ENCODE measurements around the gene DIP2A. TPM values are rescaled to one million over a fixed set of nuclear protein-coding genes. Genes with fewer than 3 reads are reported as not detected.
"Not testable (repeated sequence)": the region's sequence is repeated elsewhere in the genome, so short reads cannot be mapped to it uniquely, and the experiment has no call there.

DIP2A gene
- total RNA-seq, 1 experiment from 2014 or later, result 16.4 TPM

DNA sequence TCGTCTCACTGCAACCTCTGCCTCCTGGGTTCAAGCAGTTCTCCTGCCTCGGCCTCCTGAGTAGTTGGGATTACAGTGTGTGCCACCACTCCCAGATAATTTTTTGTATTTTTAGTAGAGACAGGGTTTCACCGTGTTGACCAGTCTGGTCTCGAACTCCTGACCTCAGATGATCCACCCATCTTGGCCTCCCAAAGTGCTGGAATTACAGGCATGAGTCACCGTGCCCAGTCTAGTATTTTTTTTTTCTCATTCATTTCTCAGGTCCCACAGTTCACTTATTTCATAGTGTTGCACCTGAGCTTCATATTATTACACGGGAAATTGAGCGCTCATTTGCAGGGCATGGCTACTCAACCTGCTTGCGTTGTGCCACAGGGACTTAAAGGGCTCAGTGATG, 68.7 kb downstream of the DIP2A start:
- DNase-seq (ENCODE audit: low read depth), result not testable (repeated sequence)

DNA sequence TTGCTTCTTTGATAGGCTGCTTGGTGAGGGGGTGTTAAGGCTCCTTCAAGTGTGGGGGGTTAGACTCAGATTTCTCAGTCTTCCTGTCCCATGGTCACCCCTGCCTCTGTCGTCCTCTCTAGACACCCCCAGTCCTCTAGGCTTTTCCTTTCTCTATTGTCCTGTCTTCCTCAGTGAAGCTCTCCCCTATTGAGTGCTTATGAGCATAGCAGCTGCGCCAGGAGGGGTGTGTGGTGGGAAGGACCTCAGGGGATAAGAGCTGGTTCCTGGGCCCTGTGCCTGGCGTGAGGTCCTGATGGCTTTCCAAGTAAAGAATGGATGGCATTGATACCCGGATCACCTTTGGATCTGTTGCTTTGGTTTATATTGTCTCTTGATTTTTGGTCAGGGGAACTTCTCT, 69.1 kb downstream of the DIP2A start:
- no peak for DNase-seq (ENCODE audit: low read depth)

DNA sequence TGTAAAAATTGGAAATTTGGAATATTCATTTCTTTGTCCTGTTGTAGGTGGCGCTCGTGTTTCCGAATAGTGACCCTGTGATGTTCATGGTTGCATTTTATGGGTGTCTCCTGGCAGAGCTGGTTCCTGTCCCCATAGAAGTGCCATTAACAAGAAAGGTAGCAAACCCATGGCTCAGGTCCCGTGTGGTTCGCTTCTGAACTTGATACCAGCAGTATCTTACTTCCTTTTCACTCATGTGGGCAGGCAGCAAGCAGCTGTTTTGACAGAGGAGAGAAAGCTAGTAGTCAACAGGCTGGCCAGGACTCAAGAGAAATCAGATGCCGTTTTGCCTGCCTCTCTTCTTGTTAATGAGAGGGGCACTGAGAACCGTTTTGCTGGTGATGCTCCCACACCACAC, 73.4 kb downstream of the DIP2A start:
- no peak for DNase-seq (ENCODE audit: low read depth)

DNA sequence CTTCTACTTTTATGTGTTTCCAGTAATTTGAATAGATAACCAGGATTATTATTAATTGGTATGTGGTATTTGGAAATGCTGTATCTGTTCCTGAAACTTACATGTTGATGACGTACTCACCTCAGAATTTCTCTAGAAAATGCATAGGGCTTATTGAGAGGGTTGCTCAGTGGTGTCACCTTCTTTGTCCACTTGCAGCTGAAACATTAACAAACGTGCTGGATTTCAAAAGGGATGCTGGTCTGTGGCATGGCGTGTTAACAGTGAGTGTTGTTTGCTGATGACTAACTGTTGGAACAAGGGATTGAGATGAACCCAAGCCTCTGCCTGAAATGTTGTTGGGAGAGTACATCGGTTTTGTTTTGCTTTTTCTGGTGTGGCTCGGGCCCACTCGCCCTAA, 78.3 kb downstream of the DIP2A start:
- DNase-seq (ENCODE audit: low read depth), result no peak

- no peak for DNase-seq (ENCODE audit: low read depth)
Observed at GRCh38 chr21:46538262-46538661, 79.6 kb downstream of the DIP2A start.

DNA sequence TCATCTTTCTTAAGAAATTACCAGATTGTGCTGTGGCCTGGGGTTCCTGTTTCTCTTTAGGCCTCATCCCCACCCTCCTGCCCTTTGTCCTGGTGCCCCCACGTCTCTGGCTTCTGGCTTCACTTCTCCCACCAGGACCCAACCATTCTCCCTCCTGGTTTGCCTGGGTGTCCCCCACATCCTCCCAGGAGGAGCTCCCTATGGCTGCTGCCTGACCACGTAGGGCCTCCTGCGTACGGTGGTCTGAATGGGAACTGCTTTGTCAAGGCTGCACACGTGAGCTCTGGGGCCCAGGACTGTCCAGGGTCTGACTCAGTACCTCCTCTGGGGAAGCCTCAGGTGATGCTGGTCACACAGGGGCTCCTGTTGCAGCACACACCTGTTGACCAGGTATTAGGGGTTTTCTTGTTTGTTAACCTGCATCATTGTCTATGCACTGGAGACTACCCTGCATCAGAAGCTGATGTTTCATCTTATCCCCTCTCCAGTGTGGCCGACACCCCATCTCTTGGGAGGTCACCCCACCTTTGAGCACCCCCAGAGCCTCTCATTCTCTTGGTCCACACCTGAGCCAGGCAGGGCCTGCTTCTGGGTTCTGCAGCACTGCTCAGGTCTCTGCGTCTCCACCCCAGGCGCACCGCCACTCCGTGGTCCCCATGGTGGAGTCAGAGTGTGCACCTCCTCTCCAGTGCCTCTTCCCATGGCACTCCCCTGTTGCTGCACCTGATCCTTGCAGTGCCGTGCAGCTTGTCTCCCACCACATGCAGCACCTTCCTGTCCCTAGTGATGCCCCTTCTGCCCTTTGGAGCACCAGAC, 80.4 kb downstream of the DIP2A start:
- no peak for DNase-seq (ENCODE audit: low read depth)

GRCh38 chr21:46540087-46540710, 81.5 kb downstream of the DIP2A start:
- no peak for DNase-seq (ENCODE audit: low read depth)

GRCh38 chr21:46542588-46543124, 84.0 kb downstream of the DIP2A start:
- DNase-seq (ENCODE audit: low read depth), result no peak

DNA sequence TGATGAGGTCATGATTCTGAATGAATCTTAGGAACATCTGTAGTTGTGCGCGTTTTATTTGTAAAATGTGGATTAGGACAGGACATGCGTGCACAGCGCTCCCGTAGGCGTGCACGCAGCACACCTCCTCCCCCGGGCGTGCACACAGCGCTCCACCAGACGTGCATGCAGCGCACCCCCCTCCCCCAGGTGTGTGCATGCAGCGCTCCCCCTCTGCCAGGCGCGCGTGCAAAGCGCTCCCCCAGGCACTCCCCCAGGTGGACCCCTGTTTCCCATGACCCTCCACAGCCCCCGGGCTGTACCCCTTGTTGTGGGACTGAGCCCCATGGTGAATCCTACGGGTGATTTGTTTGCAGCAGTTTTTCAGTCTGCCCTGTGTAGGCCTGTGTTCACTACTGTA, 84.6 kb downstream of the DIP2A start:
- no peak for DNase-seq (ENCODE audit: low read depth)

- DNase-seq (ENCODE audit: low read depth), result no peak
Observed at GRCh38 chr21:46544003-46544402, 85.3 kb downstream of the DIP2A start.

DNA sequence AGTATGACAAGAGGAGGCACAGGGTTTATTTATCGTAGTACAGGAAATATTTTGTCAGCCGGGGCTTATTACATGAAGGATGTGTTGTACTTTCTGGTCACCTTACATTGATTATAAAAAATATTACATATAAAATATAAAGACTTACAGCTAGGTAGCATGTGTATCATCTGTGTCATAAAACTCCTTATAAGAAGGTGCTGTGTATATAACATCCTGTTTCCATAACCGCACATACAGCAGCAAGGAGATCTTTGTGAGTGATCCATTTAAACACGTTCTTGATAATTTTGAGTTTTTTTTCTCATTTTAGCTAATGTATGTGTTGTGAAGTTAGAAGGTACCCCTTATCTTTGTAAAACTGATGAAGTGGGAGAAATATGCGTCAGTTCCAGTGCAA, 86.1 kb downstream of the DIP2A start:
- no peak for DNase-seq (ENCODE audit: low read depth)

DNA sequence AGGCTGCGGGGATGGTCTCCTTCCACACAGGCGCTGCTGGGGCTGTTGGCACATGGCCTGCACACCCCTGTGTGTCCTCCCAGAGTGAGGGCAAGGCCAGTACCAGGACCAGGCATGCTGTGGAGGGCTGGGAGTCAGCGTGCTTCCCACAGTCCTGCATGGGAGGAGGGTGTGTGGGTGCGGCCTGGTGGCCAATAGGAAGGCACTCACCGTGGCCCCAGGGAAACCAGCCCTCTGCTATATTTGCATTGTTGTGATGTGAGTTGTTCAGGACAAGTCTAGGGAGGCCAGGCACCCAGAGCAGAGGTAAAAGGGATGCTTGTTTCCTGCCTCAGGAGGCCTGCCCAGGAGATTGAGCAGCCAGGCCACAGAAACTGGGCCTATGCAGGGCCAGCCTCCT, 86.7 kb downstream of the DIP2A start:
- no peak for DNase-seq (ENCODE audit: low read depth)

DNA sequence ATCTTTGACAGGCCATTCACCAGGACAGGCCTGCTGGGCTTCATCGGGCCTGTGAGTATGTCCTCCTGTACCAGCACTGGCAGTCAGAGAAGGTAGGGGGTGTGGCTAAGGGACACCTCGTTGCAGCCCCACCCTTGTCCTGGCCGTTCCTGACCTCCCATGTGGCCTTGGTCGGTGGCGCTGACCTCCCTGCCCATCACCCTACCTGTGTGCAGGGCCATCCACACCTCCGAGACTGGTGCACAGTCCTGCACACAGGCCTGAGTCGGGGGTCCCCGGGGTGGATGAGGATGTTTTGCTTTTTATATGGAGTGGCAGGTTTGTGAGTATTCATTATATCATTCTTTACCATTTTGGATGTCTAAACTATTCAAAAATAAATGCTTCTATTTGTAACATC, 87.2 kb downstream of the DIP2A start:
- DNase-seq (ENCODE audit: low read depth), result no peak

DNA sequence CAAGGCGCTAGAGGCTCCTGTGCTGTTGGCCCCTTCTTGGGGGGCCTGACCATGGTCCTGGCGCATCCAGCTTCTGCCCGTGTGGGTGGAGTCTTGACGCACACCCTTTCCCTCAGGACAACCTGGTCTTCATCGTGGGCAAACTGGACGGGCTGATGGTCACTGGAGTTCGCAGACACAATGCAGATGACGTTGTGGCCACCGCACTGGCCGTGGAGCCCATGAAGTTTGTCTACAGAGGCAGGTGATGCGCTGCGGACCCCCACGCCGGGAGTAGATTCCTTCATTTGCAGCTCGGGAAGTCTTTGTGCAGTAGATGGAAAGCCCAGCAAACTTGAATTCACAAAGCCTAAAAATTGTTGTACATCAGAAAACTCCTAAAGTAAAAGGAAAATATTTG, 88.1 kb downstream of the DIP2A start:
- no peak for DNase-seq (ENCODE audit: low read depth)

DNA sequence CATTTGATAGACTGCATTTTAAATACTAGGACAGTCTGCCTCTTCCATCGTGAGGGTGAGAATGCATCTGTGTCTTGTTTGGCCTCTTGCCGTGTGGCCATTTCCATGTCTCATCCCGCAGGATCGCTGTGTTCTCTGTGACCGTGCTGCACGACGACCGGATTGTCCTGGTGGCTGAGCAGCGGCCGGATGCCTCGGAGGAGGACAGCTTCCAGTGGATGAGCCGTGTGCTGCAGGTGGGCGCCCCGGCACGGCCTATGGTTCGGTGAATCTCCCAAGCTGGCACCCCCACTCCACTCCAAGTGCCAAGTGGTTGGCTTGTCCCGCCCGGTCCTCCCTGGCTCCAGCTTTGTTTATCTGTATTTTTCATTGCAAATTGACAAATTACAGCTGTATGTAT, 91.0 kb downstream of the DIP2A start:
- no peak for DNase-seq (ENCODE audit: low read depth)

DNA sequence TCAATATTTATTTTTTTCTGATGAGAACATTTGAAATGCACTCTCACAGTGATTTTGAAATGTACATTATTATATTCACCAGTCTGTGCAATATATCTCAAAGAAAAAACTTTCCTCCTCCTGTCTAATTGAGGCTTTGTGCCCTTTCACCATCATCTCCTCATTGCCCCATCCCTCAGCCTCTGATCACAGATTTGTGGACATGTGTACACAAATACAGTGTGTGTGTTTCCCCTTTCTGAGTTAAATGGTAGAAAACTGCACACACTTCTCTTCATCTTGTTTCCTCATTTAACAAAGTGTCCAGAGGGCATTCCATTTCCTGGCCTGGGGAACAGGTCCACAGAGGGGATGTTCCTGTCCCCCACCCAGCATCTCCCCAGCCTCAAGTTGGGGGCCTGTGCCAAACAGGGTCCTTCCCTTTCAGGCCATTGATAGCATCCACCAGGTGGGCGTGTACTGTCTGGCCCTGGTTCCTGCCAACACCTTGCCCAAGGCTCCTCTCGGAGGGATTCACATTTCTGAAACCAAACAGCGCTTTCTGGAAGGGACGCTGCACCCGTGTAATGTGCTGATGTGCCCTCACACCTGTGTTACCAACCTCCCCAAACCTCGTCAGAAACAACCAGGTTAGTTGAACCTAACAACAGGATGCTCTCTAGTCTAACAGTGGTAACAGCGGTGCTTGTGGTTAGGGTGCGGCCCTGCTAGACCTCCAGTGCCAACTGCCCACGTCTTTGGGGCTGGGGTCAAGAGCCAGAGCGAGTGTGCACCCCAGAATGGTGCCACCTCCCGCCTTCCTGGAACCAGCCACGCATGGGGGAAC, 91.6 kb downstream of the DIP2A start:
- DNase-seq (ENCODE audit: low read depth), result no peak

- DNase-seq (ENCODE audit: low read depth), result no peak
Observed at GRCh38 chr21:46551636-46552241, 93.0 kb downstream of the DIP2A start.

DNA sequence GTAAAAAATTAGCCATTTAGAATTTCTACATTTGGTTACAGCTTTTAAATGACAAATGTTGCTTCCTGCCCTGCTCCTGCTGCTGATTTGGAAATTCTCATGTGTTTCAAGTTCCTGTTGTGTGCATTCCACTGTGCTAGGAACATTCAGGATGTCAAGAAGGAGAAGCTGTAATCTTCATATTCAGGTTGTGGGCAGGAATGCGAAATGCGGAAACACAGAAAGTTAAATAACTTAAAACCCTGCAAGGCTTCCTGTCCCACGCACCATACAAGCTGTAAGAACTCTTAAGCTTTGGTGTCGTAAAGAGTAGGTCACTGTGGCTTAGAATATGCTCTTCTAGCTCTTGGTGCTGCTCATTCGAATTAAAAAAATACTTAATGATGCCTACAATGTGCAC, 93.6 kb downstream of the DIP2A start:
- DNase-seq (ENCODE audit: low read depth), result no peak

DNA sequence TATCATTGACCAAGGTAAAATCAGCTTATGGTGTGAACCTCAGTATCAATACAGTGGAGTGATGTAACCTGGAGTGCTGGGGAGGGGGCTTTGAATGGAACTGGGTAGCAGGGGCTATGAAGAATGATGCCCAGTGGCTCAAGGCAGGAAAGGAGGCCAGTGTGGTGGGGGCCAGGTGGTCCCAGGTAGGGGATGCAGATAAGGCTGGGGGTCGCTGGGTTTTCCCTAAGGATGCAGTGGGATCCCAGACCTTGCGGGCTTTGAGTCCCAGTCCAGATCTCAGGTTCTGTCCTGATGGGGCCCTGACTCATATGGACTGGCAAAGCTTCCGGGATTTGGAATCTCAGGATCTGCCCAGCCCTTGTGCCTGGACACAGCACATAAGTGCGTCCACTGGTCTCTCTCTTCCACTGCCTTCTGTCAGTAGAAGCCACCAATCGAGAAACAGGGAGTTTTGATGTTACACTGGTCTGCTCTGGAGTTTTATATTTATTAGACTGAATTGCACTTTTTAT, 94.2 kb downstream of the DIP2A start:
- no peak for DNase-seq (ENCODE audit: low read depth)

DNA sequence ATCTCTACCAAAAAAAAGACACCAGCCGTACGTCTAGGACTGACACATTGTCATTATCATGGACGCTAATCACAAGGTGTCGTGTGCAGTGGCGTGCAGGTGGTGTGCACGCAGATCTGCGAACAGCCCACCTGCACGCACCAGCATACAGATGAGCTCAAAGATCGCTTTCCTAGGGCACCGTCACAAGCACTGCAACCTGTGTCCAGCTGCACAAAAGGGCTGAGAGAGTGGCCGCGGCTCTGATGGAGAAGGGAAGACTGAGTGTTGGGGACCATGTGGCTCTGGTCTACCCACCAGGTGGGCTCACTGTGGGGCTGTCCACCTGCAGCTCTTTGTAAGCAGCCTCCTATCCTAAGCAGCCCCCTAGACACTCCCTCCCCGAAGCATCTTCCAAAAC, 95.3 kb downstream of the DIP2A start:
- DNase-seq (ENCODE audit: low read depth), result no peak

DNA sequence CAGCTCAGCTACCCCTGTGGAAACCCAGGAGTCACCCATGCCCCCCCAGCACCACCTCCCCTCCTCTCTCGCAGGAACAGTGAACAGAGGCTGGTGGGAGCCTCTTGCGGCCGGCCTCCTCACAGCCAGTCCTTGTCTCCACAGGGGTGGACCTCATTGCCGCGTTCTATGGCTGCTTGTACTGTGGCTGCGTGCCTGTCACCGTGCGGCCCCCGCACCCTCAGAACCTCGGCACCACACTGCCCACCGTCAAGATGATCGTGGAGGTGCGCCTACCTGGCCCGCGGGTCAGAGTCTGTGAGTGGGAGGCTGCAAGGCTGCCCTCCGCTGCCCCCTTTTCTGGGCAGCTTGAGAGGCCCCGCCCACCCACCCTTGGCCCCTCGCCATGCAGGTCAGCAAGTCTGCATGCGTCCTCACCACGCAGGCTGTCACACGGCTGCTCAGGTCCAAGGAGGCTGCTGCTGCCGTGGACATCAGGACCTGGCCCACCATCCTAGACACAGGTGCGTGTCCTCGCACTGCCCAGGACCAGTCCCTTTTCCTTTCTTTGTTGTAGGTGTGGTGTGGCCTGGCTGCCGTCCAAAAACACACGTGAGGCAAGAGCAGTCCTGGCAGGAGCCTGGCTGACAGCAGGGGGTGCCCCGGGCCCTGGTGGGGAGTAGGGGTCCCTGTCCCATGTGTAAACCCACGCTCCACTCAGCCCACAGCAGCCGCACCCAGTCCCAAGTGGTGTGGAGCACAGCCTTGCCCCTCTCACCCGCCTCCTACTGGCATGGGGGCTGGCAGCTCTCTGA, 95.9 kb downstream of the DIP2A start:
- DNase-seq (ENCODE audit: low read depth), result no peak
